ENCODE measurements around the gene TMC4.
"Not testable (repeated sequence)": the region's sequence is repeated elsewhere in the genome, so short reads cannot be mapped to it uniquely, and the experiment has no call there.

TMC4 gene

DNA sequence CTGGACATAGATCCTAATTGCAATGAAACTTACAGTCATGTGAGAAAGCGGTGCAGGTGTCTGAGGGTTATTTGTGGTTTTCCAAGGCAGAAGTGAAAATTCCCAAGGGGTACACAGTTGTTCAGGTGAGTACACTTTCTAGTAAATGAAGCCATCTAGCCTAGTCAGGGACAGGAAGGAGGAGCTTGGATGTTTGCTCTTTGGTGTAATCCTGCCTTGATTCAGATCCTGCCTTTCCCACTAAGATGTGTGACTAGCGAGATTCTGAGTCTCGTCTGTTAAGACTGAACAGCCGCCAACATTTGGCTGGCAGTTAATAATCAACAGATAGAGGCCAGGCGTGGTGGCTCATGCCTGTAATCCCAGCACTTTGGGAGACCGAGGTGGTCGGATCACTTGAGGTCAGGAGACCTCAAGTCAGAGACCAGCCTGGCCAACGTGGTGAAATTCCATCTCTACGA lies 30.2 kb upstream of the TMC4 start:
- DNase-seq: no peak

DNA sequence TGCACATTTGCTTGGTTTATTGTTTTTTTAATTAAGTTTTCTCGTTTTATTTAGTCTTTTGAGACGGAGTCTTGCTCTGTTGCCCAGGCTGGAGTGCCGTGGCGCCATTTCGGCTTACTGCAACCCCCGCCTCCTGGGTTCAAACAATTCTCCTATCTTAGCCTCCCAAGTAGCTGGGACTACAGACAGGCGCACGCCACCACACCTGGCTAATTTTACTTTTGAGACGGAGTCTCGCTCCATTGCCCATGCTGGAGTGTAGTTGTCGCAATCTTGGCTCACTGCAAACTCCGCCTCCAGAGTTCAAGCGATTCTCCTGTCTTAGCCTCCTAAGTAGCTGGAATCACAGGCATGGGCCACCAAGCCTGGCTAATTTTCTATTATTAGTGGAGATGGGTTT lies 29.0 kb upstream of the TMC4 start:
- no peak for DNase-seq

DNA sequence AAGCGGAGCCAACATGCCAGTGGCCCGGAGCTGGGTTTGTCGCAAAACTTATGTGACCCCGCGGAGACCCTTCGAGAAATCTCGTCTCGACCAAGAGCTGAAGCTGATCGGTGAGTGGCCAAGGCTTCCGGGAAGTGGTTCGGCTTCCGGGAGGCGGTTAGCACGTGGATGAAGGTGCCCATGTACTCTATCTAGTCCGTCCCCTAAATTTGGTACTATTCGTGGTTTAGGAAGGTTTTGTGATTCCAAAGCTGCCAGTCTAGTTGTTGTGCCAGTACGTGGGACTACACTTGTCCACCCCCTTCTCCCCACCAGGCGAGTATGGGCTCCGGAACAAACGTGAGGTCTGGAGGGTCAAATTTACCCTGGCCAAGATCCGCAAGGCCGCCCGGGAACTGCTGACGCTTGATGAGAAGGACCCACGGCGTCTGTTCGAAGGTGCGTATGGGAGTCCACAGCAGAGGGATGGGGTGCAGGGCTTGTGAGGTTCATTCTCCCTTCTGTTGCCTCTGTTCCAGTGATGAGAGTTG lies 28.3 kb upstream of the TMC4 start:
- DNase-seq: no peak

DNA sequence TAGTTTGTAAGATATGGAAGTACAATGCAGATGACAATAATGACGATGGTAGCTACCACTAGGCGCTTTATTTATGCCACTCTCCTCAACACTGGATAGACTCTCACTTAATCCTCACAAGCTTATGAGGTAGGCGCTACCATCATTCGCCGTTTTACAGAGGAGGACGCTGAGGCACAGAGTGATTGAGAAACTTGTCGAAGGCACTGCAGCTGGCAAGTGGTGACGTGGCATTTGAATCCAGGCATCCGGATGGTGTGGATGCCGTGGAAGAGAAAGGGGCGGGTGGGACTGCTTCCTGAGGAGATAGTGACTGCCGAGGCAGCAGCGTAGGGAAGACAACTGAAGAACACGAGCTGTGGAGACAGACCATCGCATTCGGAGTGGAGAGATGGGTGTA lies 26.4 kb upstream of the TMC4 start:
- DNase-seq: no peak

DNA sequence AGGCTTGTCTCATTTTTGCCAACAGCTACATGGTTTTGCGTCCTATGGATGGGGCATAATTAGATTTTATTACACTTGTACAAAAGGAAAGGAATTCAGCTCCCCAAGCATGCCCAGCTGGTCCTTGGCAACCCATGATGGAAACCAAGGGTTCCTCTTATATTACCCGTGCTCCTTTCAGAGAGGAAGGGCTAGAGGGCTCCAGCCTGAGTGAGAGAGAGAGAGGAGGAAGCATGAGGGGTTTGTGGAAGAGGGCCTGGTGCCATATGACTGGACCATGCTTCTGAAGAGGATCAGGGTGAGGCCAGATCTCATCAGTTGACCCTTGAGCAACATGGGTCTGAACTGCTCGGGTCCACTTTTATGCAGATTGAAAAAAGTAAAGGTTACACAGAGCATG lies 24.2 kb upstream of the TMC4 start:
- no peak for DNase-seq

DNA sequence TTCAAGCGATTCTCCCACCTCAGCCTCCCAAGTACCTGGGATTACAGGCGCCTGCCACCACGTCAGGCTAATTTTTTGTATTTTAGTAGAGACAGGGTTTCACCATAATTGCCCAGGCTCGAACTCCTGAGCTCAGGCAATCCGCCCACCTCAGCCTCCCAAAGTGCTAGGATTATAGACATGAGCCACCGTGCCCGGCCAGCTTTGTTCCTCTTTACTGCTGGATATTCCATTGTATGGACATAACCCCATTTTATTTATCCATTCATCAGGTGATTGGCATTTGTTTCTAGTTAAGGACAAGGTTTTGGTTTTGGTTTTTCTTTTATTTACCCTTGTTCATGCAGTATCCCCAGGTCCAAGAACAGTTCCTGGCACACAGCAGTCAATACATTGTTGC lies 23.6 kb upstream of the TMC4 start:
- DNase-seq: no peak

DNA sequence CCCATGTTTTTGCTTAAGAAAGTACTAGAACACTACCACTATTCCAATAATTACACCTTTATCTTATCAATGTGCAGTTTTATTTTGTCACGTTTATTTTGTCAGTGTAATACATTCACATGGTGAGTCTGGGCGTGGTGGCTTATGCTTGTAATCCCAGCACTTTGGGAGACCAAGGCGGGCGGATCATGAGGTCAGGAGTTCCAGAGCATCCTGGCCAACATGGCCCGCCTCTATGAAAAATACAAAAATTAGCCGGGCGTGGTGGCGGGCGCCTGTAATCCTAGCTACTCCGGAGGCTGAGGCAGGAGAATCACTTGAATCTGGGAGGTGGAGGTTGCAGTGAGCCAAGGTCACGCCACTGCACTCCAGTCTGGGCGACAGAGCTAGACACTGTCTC lies 21.5 kb upstream of the TMC4 start:
- DNase-seq: not testable (repeated sequence)

DNA sequence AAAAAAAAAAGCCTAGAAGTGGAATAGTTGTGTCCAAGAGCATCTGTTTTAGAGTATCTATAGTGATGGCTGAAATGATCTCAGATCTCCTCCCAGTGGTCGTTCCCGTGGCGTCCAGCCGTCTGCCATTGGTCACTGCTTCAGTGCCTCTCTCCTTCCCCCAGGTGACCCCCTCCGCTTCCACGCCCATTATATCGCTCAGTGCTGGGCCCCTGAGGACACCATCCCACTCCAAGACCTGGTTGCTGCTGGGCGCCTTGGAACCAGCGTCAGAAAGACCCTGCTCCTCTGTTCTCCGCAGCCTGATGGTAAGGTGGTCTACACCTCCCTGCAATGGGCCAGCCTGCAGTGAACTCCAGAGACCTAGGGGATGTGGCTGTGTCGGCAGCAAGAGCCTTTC lies 20.1 kb upstream of the TMC4 start:
- DNase-seq: no peak

DNA sequence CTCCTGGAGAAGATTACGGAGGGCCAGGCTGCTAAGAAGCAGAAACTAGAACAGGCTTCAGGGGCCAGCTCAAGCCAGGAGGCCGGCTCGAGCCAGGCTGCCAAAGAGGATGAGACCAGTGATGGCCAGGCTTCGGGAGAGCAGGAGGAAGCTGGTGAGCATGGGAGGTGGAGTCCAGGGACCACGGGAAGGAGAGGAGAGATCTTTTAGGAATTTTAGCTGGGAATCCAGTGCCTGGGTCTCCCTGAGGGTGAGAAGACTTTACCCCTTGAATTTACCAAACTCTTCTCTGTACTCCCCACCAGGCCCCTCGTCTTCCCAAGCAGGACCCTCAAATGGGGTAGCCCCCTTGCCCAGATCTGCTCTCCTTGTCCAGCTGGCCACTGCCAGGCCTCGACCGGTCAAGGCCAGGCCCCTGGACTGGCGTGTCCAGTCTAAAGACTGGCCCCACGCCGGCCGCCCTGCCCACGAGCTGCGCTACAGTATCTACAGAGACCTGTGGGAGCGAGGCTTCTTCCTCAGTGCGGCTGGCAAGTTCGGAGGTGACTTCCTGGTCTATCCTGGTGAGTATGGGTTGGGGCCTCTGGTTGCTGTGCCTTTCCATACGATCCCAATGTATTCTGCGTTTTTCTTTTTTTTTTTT lies 19.0 kb upstream of the TMC4 start:
- DNase-seq: no peak

DNA sequence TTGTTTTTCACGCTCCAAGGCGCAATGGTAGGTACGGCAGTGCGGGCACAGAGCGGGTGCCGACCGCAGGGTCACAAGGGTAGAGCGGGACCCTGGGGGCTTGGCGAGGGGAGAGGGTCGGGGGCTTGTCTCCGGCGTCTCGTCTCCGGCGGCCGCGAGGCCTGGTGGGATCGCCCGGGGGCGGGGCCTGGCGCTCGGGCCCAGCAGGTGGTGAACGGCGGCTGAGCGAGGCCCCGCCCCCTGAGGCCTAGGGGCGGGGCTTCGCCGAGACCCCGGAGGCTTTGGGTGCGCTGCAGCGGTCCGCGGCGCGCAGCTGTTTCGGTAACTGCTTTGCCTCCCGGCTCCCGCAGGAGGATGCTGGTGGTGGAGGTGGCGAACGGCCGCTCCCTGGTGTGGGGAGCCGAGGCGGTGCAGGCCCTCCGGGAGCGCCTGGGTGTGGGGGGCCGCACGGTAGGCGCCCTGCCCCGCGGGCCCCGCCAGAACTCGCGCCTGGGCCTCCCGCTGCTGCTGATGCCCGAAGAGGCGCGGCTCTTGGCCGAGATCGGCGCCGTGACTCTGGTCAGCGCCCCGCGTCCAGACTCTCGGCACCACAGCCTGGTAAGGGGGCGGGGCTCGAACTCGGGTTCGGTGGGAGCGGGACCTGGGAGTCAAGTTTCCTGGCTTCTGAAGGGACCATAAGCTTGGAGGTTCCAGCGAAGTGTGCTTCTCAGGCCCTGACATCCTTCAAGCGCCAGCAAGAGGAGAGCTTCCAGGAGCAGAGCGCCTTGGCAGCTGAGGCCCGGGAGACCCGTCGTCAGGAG lies 18.3 kb upstream of the TMC4 start, which contains the start of gene TSEN34:
TSEN34 (plus strand) TSS at position 298 of the 800 bp plus-strand sequence; CDS start at position 355, 57 bp downstream.
- DNase-seq: peak; percentile 98

DNA sequence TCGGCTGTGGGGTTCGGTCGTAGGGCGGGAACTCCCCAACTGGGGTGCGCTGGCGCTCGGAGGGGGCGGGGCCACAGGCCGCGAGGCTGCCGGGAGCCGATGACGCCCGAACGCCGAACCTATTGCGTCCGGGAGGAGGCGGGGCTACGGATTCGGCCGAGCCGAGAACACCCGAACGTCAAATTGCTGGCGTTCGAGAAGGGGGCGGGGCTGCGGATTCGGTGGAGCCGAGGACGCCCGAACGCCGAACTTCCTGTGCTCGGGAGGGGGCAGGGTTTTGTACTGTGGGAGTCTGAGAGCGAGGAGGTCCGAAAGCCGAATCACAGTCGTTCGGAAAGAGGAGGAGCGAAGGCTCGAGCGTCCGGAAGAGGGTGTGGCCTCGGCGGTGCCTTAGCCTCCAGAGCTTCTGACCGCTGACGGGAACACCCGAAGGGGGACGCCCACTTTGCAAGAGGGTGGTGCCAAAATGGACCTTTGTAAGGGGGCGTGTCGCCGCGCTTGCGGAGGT lies 17.6 kb upstream of the TMC4 start:
- DNase-seq: peak; percentile 100

DNA sequence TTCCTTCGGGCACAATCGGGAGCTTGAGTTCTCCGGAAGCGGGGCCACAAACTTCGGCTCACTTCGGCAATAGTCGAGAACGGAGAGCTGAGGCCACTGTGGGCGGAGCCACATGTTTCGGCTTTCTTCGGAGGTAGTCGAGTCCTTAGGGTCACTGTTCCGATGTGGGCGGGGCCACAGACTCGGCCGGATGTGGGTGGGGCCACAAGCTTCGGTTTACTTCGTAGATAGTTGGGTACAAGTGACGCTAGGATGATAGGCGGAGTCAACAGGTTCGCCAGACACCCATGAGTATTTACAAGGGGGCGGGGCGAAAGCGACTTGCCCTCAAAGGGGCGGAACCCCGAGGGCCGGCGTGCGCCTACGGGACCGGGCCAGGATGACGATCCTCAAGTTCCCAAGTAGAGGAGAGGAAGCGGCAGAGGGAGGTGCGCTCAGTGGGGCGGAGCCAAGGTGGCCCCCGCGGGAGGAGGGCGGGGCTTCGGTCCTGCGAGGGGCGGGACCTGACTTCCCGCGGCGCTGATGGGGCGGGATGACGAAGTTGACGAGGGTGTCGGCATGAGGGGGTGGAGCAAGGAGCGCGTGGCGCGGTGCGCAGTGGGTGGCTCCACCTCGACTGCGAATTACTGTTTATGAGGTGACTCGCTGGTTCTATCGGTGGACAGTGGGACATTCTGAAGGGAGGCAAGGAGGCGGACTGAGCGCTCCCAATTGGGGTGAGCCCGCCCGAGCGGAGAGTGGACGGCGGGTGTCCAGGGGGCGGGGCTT lies 17.0 kb upstream of the TMC4 start:
- peak; percentile 100 for DNase-seq

DNA sequence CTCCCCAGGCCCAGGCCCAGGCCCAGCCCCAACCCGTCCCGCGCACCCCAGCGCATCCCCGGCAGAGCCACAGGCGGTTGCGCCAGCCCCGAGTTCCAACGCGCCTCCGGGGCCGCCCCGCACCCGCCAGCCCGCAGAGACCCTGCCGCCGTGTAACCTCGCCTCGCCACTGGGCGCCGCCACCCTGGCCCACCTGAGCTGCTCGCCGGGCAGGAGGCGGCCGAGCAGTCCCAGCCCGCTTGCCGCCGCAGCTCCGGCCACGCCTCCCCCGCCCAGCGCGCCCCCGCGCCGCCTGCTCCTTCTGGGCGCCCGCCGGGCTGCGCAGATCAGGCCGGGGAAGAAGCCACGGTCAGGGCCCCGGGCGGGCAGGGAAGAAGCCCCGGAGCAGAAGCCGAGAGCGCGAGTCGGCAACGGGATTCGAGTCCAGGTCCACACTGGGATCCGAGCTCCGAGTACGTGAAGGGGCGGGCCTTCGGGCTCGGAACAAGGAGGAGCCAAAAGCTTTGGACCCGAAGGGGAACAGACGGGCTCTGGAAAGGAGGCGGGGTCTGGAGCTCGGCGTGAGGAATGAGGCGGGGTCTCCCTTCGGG lies 16.3 kb upstream of the TMC4 start, which contains the start of gene MBOAT7:
MBOAT7 (minus strand) TSS at position 436 of the 590 bp plus-strand sequence. CDS start 1,072 bp downstream, outside the sequence.
- no peak for DNase-seq

DNA sequence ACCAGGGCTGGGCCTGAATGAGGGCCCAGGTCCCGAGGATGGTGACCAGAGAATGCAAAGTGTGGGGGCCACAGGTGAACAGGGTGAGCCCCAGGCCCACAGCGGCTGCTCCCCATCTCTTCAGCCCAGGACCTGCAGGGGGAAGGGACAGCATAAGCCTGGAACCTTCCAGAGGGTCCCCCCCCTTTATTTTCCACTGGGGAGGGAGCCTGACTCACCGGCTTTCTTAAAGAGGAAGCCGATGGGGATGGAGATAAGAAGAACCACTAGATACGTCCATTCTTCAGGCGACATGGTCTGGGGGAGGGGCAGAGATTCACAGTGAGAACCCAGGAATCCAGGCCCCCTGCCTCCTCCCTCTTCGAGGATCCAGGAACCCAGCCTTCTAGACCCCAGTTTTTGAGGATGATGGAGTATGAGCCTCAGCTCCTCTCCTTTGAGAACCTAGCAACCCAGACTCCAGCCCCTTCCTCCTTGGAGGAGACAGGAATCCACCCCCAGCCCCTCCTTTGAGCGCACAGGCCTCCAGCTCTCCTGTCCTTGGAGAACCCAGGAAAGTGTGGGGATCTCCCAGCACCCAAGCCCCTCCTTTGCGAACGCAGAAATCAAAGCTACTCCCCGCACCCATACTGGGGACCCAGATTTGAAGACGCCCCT lies 15.4 kb upstream of the TMC4 start:
- no peak for DNase-seq

DNA sequence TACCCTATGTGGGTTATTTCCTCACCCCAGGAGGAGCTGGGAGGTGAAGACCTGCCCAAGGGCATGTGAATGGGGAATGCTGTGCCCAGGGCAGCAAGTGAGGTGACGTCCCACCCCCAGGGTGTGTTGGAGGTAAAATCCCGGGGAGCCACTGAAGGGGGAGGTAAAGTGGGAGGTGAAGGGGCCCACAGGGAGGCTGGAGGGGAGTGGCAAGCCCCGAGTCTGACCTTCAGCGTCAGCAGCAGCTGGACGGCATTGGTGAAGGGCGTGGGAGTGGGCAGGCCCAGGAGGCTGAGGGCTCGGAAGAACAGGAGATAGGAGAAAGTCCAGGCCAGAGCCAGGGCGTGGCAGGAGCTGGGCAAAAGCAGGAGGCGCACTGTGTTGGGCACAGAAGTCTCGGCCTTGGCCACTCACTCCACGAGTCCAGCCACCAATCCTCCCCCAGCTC lies 14.0 kb upstream of the TMC4 start:
- no peak for DNase-seq

DNA sequence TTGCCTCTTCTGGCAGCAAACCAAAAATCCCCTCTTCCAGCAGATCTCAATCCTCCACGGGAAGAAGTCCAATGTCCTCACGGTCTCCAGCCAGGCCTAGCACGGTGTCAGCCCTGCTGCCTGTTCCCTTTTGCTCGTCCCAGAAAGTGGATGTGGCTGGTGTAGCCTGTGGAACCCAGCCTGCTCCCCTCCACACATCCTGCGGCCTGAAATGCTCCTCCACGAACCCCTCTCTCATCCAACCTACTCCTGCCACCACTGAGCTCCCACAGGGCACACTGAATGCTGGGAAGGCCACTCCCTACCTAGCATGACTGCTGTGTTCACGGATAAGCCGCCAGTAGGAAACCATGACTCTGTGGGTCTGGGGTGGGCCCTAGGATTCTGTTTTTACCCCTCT lies 13.4 kb upstream of the TMC4 start:
- DNase-seq: no peak

DNA sequence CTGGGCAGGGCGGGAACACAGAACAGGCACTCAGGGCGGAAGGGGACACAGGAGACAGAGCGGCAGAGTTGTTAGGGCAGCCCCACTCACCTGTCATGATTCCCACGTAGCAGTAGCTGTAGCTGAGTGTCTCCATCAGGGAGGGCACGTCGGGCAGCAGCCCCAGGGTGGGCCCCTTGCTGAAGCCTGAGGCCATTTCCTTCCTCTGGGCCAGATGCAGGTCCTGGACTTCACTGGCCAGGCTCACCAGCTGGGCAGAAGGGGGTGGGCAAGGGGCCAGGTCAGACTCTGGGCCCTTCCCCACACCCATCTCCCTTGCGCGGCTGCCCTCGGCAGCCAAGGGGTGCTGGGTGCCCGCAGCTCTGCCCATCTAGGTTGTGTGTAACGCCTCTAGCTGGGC lies 10.5 kb upstream of the TMC4 start:
- no peak for DNase-seq

DNA sequence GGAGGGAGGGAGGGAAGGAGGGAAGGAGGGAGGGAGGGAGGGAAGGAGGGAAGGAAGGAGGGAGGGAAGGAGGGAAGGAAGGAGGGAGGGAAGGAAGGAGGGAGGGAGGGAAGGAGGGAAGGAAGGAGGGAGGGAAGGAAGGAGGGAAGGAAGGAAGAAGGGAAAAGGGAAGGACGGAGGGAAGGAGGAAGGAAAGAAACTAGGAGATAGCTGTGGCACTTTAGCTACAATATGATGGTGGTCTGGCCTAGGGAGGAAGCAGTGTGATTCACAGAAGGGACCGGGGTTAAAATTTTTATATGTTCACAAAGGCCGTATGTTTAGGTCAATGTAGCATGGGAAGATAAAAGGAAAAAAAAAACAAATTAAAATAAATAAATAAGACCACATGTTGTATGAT lies 8.9 kb upstream of the TMC4 start:
- not testable (repeated sequence) for DNase-seq

DNA sequence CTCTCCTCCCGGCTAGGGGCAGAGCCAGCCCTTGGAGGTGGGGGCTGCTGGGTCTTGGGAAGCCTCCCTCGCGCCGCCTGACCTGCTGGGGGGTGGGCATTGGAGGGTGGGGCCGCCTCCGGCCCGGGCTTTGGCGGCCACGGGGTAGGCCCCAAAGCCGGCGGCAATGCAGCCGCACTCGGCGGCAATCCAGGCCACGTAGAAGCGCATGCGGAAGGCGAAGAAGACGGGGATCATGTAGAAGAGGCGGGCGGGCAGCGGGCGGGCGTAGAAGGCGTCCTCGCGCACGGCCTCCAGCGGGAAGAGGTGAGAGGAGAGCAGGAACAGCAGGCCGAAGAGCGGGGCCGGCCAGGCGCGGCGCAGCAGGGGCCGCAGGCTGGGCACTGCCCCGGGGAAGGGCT lies 7.7 kb upstream of the TMC4 start:
- no peak for DNase-seq

DNA sequence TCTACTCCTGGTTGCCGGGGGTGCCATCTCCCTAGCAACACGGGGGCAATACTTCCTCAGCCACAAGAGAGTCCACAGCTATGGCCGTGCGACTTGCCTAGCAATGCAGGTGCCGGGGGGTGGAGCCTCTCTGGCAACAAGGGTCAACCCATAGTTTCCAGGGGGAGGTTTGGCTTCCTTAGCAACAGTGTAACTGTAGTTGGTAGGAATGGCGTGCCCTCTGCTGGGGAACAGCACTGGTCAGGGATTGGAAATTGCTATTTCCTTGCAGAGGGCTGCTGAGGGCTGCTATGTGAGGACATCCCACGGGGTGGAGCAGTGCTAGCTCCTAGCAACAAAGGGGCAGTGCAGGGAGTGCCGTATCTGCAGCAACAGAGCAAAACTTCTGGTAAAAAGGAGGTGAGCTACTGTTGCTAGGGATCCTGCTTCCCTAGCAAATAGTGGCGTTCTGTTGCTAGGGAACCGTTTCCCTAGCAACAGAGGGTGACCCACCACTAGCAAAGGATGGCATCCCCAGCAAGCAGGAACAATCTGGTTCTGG lies 7.0 kb upstream of the TMC4 start:
- no peak for DNase-seq

DNA sequence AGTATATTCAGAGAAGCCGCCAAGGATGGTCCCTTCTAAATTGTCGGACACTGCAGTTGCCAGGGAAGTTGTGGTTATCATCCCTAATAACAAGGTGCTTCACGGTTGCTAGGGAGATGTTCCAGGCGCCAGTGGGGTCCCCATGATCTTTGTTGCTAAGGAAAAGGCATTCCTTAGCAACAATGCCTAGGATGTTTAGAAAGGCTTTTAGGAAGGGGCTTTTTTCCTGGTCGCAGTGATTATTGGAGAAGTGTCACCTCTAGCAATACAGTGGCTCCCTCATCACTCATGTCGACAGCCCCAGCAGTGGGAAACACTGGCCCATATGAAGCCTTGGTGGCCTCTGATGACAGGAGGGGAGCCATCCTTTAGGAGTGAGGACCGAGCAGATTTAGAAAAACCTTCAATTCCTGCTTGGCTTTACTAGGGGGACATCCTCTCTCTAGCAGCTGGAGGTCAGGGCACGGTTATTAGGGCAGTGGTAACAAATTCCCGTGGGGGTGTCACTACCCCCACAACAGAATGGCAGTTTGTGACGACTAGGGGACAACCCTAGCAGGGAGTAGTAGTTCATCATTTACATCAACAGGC lies 6.4 kb upstream of the TMC4 start:
- no peak for DNase-seq

Data from activated CD8-positive, alpha-beta memory T cell treated with anti-CD3 and anti-CD28 coated beads for 24 hours (primary cell).